IMR-90 (cell line): ENCODE data around the gene MRGPRX2. TPM values are rescaled to one million over a fixed set of nuclear protein-coding genes. Genes with fewer than 3 reads are reported as not detected.
A peak's percentile ranks its signal among the peaks of the same experiment; 100 is the strongest.

Experiments
- ATAC-seq: fragments of 200-7000 bp; cut with Tn5 transposase; 2 replicates; pipeline ENCODE4 v1.9.1; 2020; ENCODE audit warnings: low read depth, mild to moderate bottlenecking, moderate library complexity
- BruUV-seq: library from RNA; stranded (reverse); fragments of 400-500 nt; replicated peaks from 2 replicates; lab custom pipeline; 2021; lab: Mats Ljungman, UMichigan
- CTCF ChIA-PET: fragments of 300-600 bp; formaldehyde crosslinking; extraction: SDS; loops from one replicate; lab custom pipeline; 2021; ENCODE audit warnings: antibody characterized with exemption; lab: Yijun Ruan, JAX
- POLR2A ChIA-PET: fragments of 300-600 bp; sonication (Branson Sonifier 250); formaldehyde crosslinking; loops from one replicate; lab custom pipeline; 2022; ENCODE audit warnings: antibody characterized with exemption; ENCODE audit not compliant: unreplicated experiment; lab: Charles Lee
- DNase-seq: peaks from one replicate; pipeline ENCODE4 v3.0.0; 2013
- H2AFZ ChIP-seq: replicated peaks from 2 replicates; pipeline ENCODE3; 2013; ENCODE audit warnings: low read length, mild to moderate bottlenecking; ENCODE audit not compliant: poor library complexity
- H2AK5ac ChIP-seq: 2 replicates; pipeline ENCODE4 v1.6.1; 2013; ENCODE audit warnings: low read depth, low read length, inconsistent platforms
- H2AK9ac ChIP-seq: replicated peaks from 2 replicates; pipeline ENCODE3; 2013; ENCODE audit warnings: mild to moderate bottlenecking, low read depth, low read length, moderate library complexity; ENCODE audit not compliant: poor library complexity
- H2BK120ac ChIP-seq: 2 replicates; pipeline ENCODE4 v1.6.1; 2013; ENCODE audit warnings: low read depth, low read length, inconsistent platforms
- H2BK15ac ChIP-seq: 3 replicates; pipeline ENCODE4 v1.6.1; 2013; ENCODE audit warnings: low read depth, low read length, inconsistent platforms
- H2BK20ac ChIP-seq: 2 replicates; pipeline ENCODE4 v1.6.1; 2013; ENCODE audit warnings: low read depth, mild to moderate bottlenecking, inconsistent platforms, low read length, moderate library complexity
- H2BK5ac ChIP-seq: 2 replicates; pipeline ENCODE4 v1.6.1; 2013; ENCODE audit warnings: mild to moderate bottlenecking, low read depth, low read length, inconsistent platforms; ENCODE audit not compliant: poor library complexity, severe bottlenecking
- H3K14ac ChIP-seq: replicated peaks from 2 replicates; pipeline ENCODE4 v1.6.1; 2013; ENCODE audit warnings: low read depth, low read length, inconsistent platforms
- H3K18ac ChIP-seq: 2 replicates; pipeline ENCODE4 v1.6.1; 2013; ENCODE audit warnings: low read depth, low read length, control low read depth
- H3K23ac ChIP-seq: 2 replicates; pipeline ENCODE4 v1.6.1; 2013; ENCODE audit warnings: low read depth, low read length, inconsistent platforms
- H3K27ac ChIP-seq: 2 replicates; pipeline ENCODE4 v1.5.1; 2013; ENCODE audit warnings: mild to moderate bottlenecking, control low read depth, low read length; ENCODE audit not compliant: insufficient read depth
- H3K27me3 ChIP-seq: 2 replicates; pipeline ENCODE4 v1.6.1; 2013; ENCODE audit warnings: low read length; ENCODE audit not compliant: control insufficient read depth, insufficient read depth
- H3K36me3 ChIP-seq: 2 replicates; pipeline ENCODE4 v1.6.1; 2013; ENCODE audit warnings: low read length, mixed read lengths; ENCODE audit not compliant: control insufficient read depth, insufficient read depth
- H3K4ac ChIP-seq: 2 replicates; pipeline ENCODE4 v1.6.1; 2013; ENCODE audit warnings: low read depth, low read length, inconsistent platforms
- H3K4me1 ChIP-seq: 2 replicates; pipeline ENCODE4 v1.6.1; 2013; ENCODE audit warnings: low read length, mixed read lengths; ENCODE audit not compliant: control insufficient read depth, insufficient read depth
- H3K4me2 ChIP-seq: 2 replicates; pipeline ENCODE4 v1.6.1; 2013; ENCODE audit warnings: low read depth, mild to moderate bottlenecking, control low read depth, low read length, moderate library complexity
- H3K4me3 ChIP-seq: 2 replicates; pipeline ENCODE4 v1.5.1; 2013; ENCODE audit warnings: low read depth, mild to moderate bottlenecking, control low read depth, low read length, moderate library complexity; ENCODE audit not compliant: insufficient read depth
- H3K56ac ChIP-seq: 2 replicates; pipeline ENCODE4 v1.6.1; 2013; ENCODE audit warnings: low read length, inconsistent platforms; ENCODE audit not compliant: insufficient read depth; ENCODE audit errors: extremely low read depth
- H3K79me1 ChIP-seq, 2 experiments: 2 replicates each; pipeline ENCODE4 v1.6.1; 2013; ENCODE audit warnings: low read length in 2 of 2, inconsistent platforms in 1 of 2, low read depth in 1 of 2
- H3K9ac ChIP-seq: 2 replicates; pipeline ENCODE4 v1.6.1; 2013; ENCODE audit warnings: low read depth, low read length, control low read depth
- H3K9me1 ChIP-seq: 2 replicates; pipeline ENCODE4 v1.6.1; 2013; ENCODE audit warnings: low read length, inconsistent platforms; ENCODE audit not compliant: insufficient read depth
- H3K9me3 ChIP-seq: 2 replicates; pipeline ENCODE4 v1.6.1; 2013; ENCODE audit warnings: low read length; ENCODE audit not compliant: control insufficient read depth, insufficient read depth
- H4K20me1 ChIP-seq: 2 replicates; pipeline ENCODE4 v1.6.1; 2013; ENCODE audit warnings: low read length, inconsistent platforms; ENCODE audit not compliant: insufficient read depth
- H4K5ac ChIP-seq: 2 replicates; pipeline ENCODE4 v1.6.1; 2013; ENCODE audit warnings: mild to moderate bottlenecking, low read depth, low read length, control low read depth
- H4K8ac ChIP-seq, 2 experiments: 2 replicates each; pipeline ENCODE4 v1.6.1; 2013; ENCODE audit warnings: low read depth in 2 of 2, low read length in 2 of 2, control low read depth in 1 of 2, inconsistent platforms in 1 of 2
- H4K91ac ChIP-seq: 2 replicates; pipeline ENCODE4 v1.6.1; 2013; ENCODE audit warnings: low read depth, low read length, inconsistent platforms; ENCODE audit not compliant: insufficient read depth
- BHLHE40 ChIP-seq: fragments of 150-350 bp; IDR thresholded peaks from 2 replicates; pipeline ENCODE4 v1.6.1; 2016; ENCODE audit warnings: mild to moderate bottlenecking, low read depth, low read length
- MAFK ChIP-seq: IDR thresholded peaks from 2 replicates; pipeline ENCODE4 v1.6.1; 2012; ENCODE audit warnings: low read depth, low read length, improper control_type of control experiment
- NFE2L2 ChIP-seq: fragments of 150-350 bp; IDR thresholded peaks from 2 replicates; pipeline ENCODE4 v1.6.1; 2016; ENCODE audit warnings: low read depth, mild to moderate bottlenecking, low read length
- POLR2A ChIP-seq: IDR thresholded peaks from 2 replicates; pipeline ENCODE4 v1.6.1; 2012; ENCODE audit warnings: mild to moderate bottlenecking, low read depth, low read length
- WGBS, 2 experiments: methylation state at CpG; one replicate each; pipeline versions ENCODE4 v1.1.5 to v1.1.7; 2013; ENCODE audit warnings: missing lambda C conversion rate in 2 of 2; ENCODE audit not compliant: insufficient read length in 1 of 2; ENCODE audit errors: extremely low coverage in 2 of 2; 5-methylcytosine and 5-hydroxymethylcytosine counted together
- dilution Hi-C: fragments of 300-500 bp; cut with HindIII; formaldehyde crosslinking; loops from one replicate; pipeline ENCODE4 v1.14.3; 2018; ENCODE audit warnings: low sequenced_read_pairs; ENCODE audit not compliant: unreplicated experiment
- in situ Hi-C: fragments of 300-500 bp; cut with MboI; formaldehyde crosslinking; loops from 3 replicates; pipeline ENCODE4 v1.14.3; 2019; ENCODE audit warnings: low sequenced_read_pairs, inconsistent platforms, mixed read lengths
- intact Hi-C: fragments of 100-400 bp; cut with micrococcal nuclease; formaldehyde crosslinking; loops from 2 replicates; pipeline ENCODE4 v1.10.0; 2022
- polyA plus RNA-seq, 3 experiments: library from polyadenylated mRNA; depleted of rRNA; stranded (reverse); fragments of >200 nt; gene quantifications; 2 replicates each; pipeline ENCODE4 v1.2.3, GENCODE V29; 2012; ENCODE audit warnings: low replicate concordance in 1 of 3
- total RNA-seq: library from RNA; depleted of rRNA; stranded (reverse); fragments of >200 nt; gene quantifications from 2 replicates; pipeline ENCODE4 v1.2.3, GENCODE V29; 2012
- TF ChIP-seq, protein P1 (sequence below): conservative IDR thresholded peaks from 2 replicates; pipeline ENCODE4 v1.5.1; 2012; ENCODE audit warnings: mild to moderate bottlenecking, low read depth, low read length, improper control_type of control experiment
- TF ChIP-seq, protein P2 (sequence below): fragments of 150-350 bp; IDR thresholded peaks from 2 replicates; pipeline ENCODE4 v1.6.1; 2017; ENCODE audit warnings: mild to moderate bottlenecking, antibody characterized with exemption, low read length, low read depth
- TF ChIP-seq, protein P3 (sequence below): fragments of 150-350 bp; IDR thresholded peaks from 2 replicates; pipeline ENCODE4 v1.6.1; 2016; ENCODE audit warnings: low read depth, mild to moderate bottlenecking, low read length, moderate library complexity, borderline replicate concordance

MRGPRX2 gene
- total and polyA plus RNA-seq, 2 of the 4 experiments (the other 2 are of a cell fraction) = not detected

DNA sequence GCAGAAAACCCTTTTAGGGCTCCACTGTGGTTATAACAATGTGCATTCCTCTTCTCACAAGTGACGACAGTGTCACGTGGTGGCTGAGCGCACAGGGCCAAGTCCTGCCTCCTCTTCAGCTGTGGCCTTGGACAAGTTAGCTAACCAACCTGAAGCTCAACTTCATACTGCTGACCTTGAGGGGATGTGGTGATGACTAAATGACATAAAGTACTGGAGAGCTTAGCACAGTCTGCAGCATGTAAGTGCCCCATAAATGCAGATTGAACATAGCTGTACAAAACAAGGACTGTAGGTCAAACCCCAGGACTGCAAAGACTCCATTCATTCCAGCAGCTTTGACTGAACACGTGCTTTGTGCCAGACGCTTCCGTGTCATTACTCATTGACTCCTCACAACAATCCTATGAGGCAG is 20.1 kb upstream of the MRGPRX2 start:
- WGBS, 2 experiments = no CpG with 5 or more reads among the region's 6 CpGs
- Histone ChIP-seq H3K79me1 (no peaks in the 10 kb centered on the region), H4K5ac (no peak overlapping the region), H4K91ac (no peak overlapping the region), H3K4me3 (no peak overlapping the region), H3K56ac (no peak overlapping the region), H3K4me1 (peaks cover 3% of the 10 kb centered on the region; the same call in 1 of the 2 replicates), H3K23ac (no peak overlapping the region), H2BK120ac (no peak overlapping the region), H3K27ac (no peak overlapping the region), H3K9ac (no peak overlapping the region), H2BK20ac (no peak overlapping the region), H2BK5ac (no peak overlapping the region), H3K14ac (no peak overlapping the region), H3K18ac (no peak overlapping the region), H2BK15ac (no peak overlapping the region), H4K20me1 (no peaks in the 10 kb centered on the region), H3K27me3 (peaks cover 9% of the 10 kb centered on the region), H3K9me3 (no peaks in the 10 kb centered on the region), H2AK9ac (no peak overlapping the region), H2AFZ (no peak overlapping the region), H4K8ac (no peak overlapping the region), H3K9me1 (no peaks in the 10 kb centered on the region), H3K4ac (no peak overlapping the region), H2AK5ac (no peak overlapping the region), H3K4me2 (no peak overlapping the region), H3K36me3 (no peaks in the 10 kb centered on the region)
- intact Hi-C loops = no loop called here
- in situ Hi-C loops = loop anchor here (25.0 kb wide), 1 partner anchor 682 kb away; no protein-coding TSS in a partner anchor
- no TSS peak for BruUV-seq
- ChIA-PET POLR2A (no interaction called here), CTCF (interaction anchor here (0.6 kb wide), 1 partner anchor 14 kb away, joined by 4 read pairs; no protein-coding TSS in a partner anchor)
- TF ChIP-seq POLR2A (no peak), BHLHE40 (no peak), NFE2L2 (no peak), MAFK (no peak)
- TF ChIP-seq, protein P1, sequence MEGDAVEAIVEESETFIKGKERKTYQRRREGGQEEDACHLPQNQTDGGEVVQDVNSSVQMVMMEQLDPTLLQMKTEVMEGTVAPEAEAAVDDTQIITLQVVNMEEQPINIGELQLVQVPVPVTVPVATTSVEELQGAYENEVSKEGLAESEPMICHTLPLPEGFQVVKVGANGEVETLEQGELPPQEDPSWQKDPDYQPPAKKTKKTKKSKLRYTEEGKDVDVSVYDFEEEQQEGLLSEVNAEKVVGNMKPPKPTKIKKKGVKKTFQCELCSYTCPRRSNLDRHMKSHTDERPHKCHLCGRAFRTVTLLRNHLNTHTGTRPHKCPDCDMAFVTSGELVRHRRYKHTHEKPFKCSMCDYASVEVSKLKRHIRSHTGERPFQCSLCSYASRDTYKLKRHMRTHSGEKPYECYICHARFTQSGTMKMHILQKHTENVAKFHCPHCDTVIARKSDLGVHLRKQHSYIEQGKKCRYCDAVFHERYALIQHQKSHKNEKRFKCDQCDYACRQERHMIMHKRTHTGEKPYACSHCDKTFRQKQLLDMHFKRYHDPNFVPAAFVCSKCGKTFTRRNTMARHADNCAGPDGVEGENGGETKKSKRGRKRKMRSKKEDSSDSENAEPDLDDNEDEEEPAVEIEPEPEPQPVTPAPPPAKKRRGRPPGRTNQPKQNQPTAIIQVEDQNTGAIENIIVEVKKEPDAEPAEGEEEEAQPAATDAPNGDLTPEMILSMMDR = no peak
- TF ChIP-seq, protein P2, sequence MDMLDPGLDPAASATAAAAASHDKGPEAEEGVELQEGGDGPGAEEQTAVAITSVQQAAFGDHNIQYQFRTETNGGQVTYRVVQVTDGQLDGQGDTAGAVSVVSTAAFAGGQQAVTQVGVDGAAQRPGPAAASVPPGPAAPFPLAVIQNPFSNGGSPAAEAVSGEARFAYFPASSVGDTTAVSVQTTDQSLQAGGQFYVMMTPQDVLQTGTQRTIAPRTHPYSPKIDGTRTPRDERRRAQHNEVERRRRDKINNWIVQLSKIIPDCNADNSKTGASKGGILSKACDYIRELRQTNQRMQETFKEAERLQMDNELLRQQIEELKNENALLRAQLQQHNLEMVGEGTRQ = peak; percentile 38; the same call in 1 of the 2 replicates
- TF ChIP-seq, protein P3, sequence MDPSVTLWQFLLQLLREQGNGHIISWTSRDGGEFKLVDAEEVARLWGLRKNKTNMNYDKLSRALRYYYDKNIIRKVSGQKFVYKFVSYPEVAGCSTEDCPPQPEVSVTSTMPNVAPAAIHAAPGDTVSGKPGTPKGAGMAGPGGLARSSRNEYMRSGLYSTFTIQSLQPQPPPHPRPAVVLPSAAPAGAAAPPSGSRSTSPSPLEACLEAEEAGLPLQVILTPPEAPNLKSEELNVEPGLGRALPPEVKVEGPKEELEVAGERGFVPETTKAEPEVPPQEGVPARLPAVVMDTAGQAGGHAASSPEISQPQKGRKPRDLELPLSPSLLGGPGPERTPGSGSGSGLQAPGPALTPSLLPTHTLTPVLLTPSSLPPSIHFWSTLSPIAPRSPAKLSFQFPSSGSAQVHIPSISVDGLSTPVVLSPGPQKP = no peak
- ATAC-seq (no peak), DNase-seq (peak; percentile 26)
- dilution Hi-C loops = no loop called here
